Measurements from ENCODE around the gene DHPS. TPM values are rescaled to one million over a fixed set of nuclear protein-coding genes. Genes with fewer than 3 reads are reported as not detected.
A peak's percentile ranks its signal among the peaks of the same experiment; 100 is the strongest.
"Not testable (repeated sequence)": the region's sequence is repeated elsewhere in the genome, so short reads cannot be mapped to it uniquely, and the experiment has no call there.

Gene DHPS
- total RNA-seq, 1 experiment from 2014 or later, result 86.4 TPM

DNA sequence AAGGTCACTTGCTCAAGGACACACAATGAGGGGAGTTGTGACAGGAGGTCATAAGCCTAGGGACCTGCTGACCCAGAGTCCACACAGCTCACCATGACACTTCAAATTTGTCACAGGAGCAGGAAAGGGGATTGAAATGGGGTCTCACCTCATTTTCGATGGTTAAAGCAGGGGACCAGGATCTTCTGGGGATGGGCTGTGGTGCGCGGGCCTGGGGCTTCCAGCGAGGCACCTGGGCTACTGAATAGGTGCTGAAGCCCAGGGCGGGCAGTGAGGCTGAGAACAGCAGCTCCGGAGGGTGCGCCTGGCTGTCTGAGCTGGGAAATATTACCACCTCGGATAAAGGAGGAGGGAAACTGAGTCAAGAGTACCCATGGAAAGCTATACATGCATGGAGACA, 26.1 kb downstream of the DHPS start:
- H3K27me3 ChIP-seq (ENCODE audit: control insufficient read depth, insufficient read depth, low read length), result no peaks in the 10 kb centered on the region
- H3K36me3 ChIP-seq (replicated peaks; ENCODE audit: control insufficient read depth, insufficient read depth, low read length), result peaks cover 11% of the 10 kb centered on the region
- DNase-seq, result no peak
- no peak overlapping the region for H3K4me3 ChIP-seq (ENCODE audit: insufficient read depth, low read depth, low read length)

DNA sequence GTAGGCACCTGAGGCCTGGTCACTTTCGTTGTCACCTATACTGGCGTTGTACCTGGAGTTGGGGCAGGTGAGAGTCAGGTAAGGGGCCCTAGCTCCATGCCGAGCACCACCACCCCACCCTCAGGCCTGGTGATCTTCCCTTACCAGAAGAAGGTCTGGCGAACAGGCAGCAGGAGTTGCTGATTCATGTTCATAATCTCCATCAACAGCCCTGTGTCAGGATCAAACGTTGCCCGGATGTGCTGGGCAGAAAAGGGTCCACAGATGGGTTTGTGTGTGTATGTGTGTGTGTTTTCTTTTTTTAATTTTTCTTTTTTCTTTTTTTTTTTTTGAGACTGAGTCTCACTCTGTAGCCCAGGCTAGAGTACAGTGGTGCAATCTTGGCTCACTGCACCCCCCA, 29.5 kb downstream of the DHPS start:
- Histone ChIP-seq H3K27me3 (ENCODE audit: control insufficient read depth, insufficient read depth, low read length) (no peaks in the 10 kb centered on the region; the same call in 1 of the 2 replicates), H3K4me3 (ENCODE audit: insufficient read depth, low read depth, low read length) (no peak overlapping the region), H3K36me3 (replicated peaks; ENCODE audit: control insufficient read depth, insufficient read depth, low read length) (peaks cover 11% of the 10 kb centered on the region)
- DNase-seq, result no peak

GRCh38 chr19:12649941-12650340, 31.7 kb downstream of the DHPS start:
- DNase-seq, result no peak
- Histone ChIP-seq H3K36me3 (replicated peaks; ENCODE audit: control insufficient read depth, insufficient read depth, low read length) (peaks cover 1% of the 10 kb centered on the region), H3K27me3 (ENCODE audit: control insufficient read depth, insufficient read depth, low read length) (no peaks in the 10 kb centered on the region; the same call in 1 of the 2 replicates), H3K4me3 (ENCODE audit: insufficient read depth, low read depth, low read length) (no peak overlapping the region)

DNA sequence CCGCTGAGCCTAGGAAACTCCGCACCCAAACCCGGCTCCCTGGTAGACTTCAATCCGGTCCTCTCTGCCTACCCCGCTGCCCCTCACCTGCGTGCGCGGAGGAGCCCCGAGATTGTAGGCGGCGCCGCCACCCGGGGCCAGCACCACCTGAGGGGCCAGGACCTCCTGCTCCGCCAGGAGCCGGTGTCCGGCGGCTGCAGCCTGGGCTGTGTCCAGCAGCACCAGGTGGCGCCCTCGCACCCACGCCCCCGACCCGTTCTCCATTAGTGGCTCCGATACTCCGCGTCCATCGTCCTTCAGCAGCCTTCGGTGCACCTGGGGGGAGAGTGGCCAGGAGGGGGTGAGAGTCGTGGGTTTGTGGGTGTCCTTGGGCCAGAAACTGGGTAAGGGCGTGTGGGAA, 33.6 kb downstream of the DHPS start:
- Histone ChIP-seq H3K36me3 (replicated peaks; ENCODE audit: control insufficient read depth, insufficient read depth, low read length) (no peaks in the 10 kb centered on the region; the same call in 1 of the 2 replicates), H3K27me3 (ENCODE audit: control insufficient read depth, insufficient read depth, low read length) (no peaks in the 10 kb centered on the region; the same call in 1 of the 2 replicates), H3K4me3 (ENCODE audit: insufficient read depth, low read depth, low read length) (peak overlapping the region; percentile 41)
- DNase-seq, result peak; percentile 89

DNA sequence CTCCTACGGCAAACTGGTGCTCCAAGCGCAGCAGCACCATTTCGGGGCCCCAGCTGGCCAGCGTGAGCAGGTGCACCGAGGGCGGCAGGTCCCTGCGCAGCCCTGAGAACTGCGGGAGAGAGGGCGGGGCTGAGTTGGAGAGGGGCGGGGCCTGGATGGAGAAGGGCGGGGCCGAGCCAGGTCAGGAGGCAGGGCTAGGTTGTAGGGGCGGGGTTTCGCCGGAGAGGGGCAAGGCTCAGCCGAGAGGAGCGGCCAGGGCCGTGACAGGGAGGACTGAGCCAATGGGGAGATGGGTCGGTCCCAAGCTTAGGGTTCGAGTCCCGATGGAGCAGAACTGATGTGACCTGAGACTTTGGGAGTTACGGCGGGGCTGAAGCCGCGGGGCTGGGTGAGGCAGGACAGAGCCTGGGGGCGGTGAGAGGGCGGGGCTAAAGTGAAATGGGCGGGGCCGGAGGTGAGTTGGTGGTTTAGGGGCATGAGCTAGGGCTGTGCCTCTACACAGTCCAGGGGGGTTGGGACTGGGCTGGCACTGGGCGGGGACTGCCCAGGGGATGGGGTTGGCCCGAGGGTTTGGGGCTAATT, 34.1 kb downstream of the DHPS start:
- peak overlapping the region; percentile 41 for H3K4me3 ChIP-seq (ENCODE audit: insufficient read depth, low read depth, low read length)

DNA sequence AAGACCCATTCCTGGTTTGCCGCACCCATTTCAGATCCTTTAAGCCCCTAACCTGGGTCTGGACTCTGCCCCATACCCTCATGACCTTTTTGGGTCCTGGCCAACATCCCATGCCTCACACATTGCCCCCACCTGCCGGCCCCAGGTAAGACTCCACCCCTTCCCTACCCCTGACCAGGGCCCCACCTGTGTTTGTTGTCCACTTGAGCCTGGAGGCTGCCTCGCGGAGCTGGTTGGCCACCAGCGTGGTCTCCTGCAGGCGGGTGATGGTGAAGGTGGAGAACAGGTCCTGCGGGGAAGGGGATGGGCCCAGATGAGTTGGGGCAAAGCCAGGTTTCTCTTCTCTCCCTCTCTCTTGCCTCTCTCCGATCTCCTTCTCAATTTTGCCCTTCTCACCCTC, 34.6 kb downstream of the DHPS start:
- H3K27me3 ChIP-seq (ENCODE audit: control insufficient read depth, insufficient read depth, low read length), result no peaks in the 10 kb centered on the region; the same call in 1 of the 2 replicates
- H3K36me3 ChIP-seq (replicated peaks; ENCODE audit: control insufficient read depth, insufficient read depth, low read length), result no peaks in the 10 kb centered on the region
- no peak overlapping the region for H3K4me3 ChIP-seq (ENCODE audit: insufficient read depth, low read depth, low read length)
- no peak for DNase-seq

More for the DNA sequence above, 34.1 kb downstream of the DHPS start:
- Histone ChIP-seq H3K27me3 (ENCODE audit: control insufficient read depth, insufficient read depth, low read length) (no peaks in the 10 kb centered on the region; the same call in 1 of the 2 replicates), H3K36me3 (replicated peaks; ENCODE audit: control insufficient read depth, insufficient read depth, low read length) (no peaks in the 10 kb centered on the region; the same call in 1 of the 2 replicates)
- peak; percentile 97 for DNase-seq

- no peak overlapping the region for H3K4me3 ChIP-seq (ENCODE audit: insufficient read depth, low read depth, low read length)
- no peaks in the 10 kb centered on the region; the same call in 1 of the 2 replicates for H3K27me3 ChIP-seq (ENCODE audit: control insufficient read depth, insufficient read depth, low read length)
- no peak for DNase-seq
- H3K36me3 ChIP-seq (replicated peaks; ENCODE audit: control insufficient read depth, insufficient read depth, low read length), result no peaks in the 10 kb centered on the region
Measured at GRCh38 chr19:12646551-12646950, 35.1 kb downstream of the DHPS start.

DNA sequence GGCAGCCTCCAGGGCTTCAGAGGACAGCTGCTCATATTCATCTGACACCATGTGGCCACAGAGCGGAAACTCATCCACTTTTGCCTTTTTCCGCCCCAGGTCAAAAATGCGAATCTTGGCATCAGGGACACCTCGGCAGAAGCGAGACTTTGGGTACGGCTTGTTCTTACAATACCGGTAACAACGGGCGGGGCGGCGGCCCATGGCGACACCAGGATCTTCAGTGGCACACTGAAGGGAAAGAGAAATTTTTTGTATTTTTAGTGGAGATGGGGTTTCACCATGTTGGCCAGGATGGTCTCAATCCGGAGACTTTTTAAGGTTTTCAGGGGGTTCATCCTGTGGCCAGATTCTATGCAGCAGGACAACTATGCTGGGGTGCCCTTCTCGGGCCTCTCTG, 38.0 kb downstream of the DHPS start:
- not testable (repeated sequence) for H3K27me3 ChIP-seq (ENCODE audit: control insufficient read depth, insufficient read depth, low read length); H3K36me3 ChIP-seq (replicated peaks; ENCODE audit: control insufficient read depth, insufficient read depth, low read length); DNase-seq; H3K4me3 ChIP-seq (ENCODE audit: insufficient read depth, low read depth, low read length)

GRCh38 chr19:12642506-12642905, 39.2 kb downstream of the DHPS start:
- Histone ChIP-seq H3K36me3 (replicated peaks; ENCODE audit: control insufficient read depth, insufficient read depth, low read length) (no peaks in the 10 kb centered on the region), H3K4me3 (ENCODE audit: insufficient read depth, low read depth, low read length) (no peak overlapping the region), H3K27me3 (ENCODE audit: control insufficient read depth, insufficient read depth, low read length) (peaks cover 3% of the 10 kb centered on the region; the same call in 1 of the 2 replicates)
- no peak for DNase-seq

DNA sequence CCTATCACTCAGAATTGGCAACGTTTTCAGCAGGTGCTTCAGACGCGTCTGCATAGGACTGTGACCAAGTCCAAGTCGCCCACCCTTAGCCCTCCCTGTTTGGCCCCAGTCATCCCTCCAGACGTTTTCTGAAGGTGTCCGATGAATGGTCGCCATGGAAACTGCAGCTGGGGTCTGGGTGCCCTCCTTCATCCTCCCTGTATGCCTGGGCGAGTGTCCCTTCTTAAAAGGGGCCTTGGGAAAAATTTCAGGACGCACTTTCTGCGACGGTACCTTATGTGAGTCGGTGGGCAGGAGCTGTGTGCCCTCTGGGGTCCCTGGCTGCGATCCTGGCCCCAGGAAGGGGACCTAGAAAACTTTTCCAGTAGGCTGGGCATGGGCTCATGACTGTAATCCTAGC, 40.2 kb downstream of the DHPS start:
- Histone ChIP-seq H3K4me3 (ENCODE audit: insufficient read depth, low read depth, low read length) (no peak overlapping the region), H3K36me3 (replicated peaks; ENCODE audit: control insufficient read depth, insufficient read depth, low read length) (no peaks in the 10 kb centered on the region), H3K27me3 (ENCODE audit: control insufficient read depth, insufficient read depth, low read length) (peaks cover 3% of the 10 kb centered on the region; the same call in 1 of the 2 replicates)
- DNase-seq, result no peak

GRCh38 chr19:12639901-12640613, 41.6 kb downstream of the DHPS start:
- DNase-seq, result peak; percentile 95
- Histone ChIP-seq H3K27me3 (ENCODE audit: control insufficient read depth, insufficient read depth, low read length) (peaks cover 3% of the 10 kb centered on the region; the same call in 1 of the 2 replicates), H3K4me3 (ENCODE audit: insufficient read depth, low read depth, low read length) (peak overlapping the region; percentile 20), H3K36me3 (replicated peaks; ENCODE audit: control insufficient read depth, insufficient read depth, low read length) (no peaks in the 10 kb centered on the region)

- Histone ChIP-seq H3K4me3 (ENCODE audit: insufficient read depth, low read depth, low read length) (no peak overlapping the region), H3K27me3 (ENCODE audit: control insufficient read depth, insufficient read depth, low read length) (peaks cover 3% of the 10 kb centered on the region; the same call in 1 of the 2 replicates), H3K36me3 (replicated peaks; ENCODE audit: control insufficient read depth, insufficient read depth, low read length) (no peaks in the 10 kb centered on the region)
- no peak for DNase-seq
Measured at GRCh38 chr19:12638611-12639182, 43.0 kb downstream of the DHPS start.

GRCh38 chr19:12636631-12637030, 45.0 kb downstream of the DHPS start:
- no peak overlapping the region for H3K4me3 ChIP-seq (ENCODE audit: insufficient read depth, low read depth, low read length)
- H3K27me3 ChIP-seq (ENCODE audit: control insufficient read depth, insufficient read depth, low read length), result peaks cover 3% of the 10 kb centered on the region; the same call in 1 of the 2 replicates
- no peaks in the 10 kb centered on the region for H3K36me3 ChIP-seq (replicated peaks; ENCODE audit: control insufficient read depth, insufficient read depth, low read length)
- no peak for DNase-seq

DNA sequence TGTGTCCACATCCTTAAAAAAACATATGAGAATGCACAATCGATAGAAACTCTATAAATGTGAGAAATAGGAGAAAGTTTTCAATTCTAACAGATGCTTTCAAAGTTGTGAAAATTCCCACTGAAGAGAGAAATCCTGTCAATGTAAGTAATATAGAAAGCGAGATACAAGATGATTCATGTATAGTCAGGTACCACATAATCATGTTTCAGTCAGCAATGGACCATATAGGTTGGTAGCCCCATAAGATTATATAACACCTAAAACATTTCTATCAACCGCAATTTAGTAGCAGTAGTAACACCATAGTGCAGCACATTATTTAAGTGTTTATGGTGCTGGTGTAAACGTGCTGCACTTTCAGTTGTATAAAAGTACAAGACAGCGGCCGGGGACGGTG, 52.5 kb downstream of the DHPS start:
- no peak overlapping the region for H3K4me3 ChIP-seq (ENCODE audit: insufficient read depth, low read depth, low read length)
- DNase-seq, result no peak
- peaks cover 26% of the 10 kb centered on the region for H3K36me3 ChIP-seq (replicated peaks; ENCODE audit: control insufficient read depth, insufficient read depth, low read length)
- H3K27me3 ChIP-seq (ENCODE audit: control insufficient read depth, insufficient read depth, low read length), result no peaks in the 10 kb centered on the region
